GM19452 (cell line): ENCODE results near the gene SPCS3.
"Not testable (repeated sequence)": the region's sequence is repeated elsewhere in the genome, so short reads cannot be mapped to it uniquely, and the experiment has no call there.

Source experiments
- ATAC-seq: cut with Tn5 transposase; IDR thresholded peaks from one replicate; pipeline ENCODE4 v1.9.1; 2021; ENCODE audit not compliant: unreplicated experiment

The SPCS3 gene

DNA sequence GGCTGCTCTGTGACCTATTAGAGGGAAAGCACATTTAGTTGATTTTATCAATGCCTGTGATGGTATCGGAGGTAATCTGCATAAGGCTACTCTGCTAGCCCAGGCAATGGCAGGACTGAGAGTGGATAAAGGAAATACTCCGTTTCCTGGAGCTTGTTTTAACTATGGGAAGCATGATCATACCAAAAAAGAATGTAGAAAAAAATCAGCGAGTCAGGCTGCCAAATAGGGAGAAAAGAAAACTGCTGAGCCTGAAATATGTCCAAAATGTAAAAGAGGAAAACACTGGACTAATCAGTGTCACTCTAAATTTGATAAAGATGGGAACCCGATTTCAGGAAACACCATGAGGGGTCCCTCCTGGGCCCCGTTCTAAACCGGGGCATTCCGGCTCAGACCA lies 25.6 kb downstream of the SPCS3 start:
- ATAC-seq, result not testable (repeated sequence)

- ATAC-seq, result not testable (repeated sequence)
Observed at GRCh38 chr4:176346836-176347235, 27.1 kb downstream of the SPCS3 start.

DNA sequence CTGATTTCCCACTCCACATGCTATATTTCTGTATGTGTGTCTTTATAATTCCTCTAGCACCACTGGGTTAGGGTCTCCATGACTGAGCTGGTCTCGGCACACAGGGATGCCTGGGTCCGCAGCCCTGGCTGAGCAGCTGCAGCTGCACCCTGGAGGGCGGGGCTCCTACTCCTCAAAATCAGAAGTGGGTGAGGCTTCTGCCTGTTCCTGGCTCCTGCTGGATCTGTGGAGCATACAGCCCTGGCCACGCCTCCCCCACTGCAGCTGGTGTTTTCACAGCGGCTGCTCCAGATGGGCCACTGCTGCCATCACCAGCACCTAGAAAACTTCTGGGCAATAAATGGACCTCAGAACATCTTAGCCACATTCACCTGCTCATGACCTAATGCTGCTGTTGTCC lies 30.9 kb downstream of the SPCS3 start:
- ATAC-seq, result no peak

GRCh38 chr4:176354884-176355283 lies 35.1 kb downstream of the SPCS3 start:
- no peak for ATAC-seq

DNA sequence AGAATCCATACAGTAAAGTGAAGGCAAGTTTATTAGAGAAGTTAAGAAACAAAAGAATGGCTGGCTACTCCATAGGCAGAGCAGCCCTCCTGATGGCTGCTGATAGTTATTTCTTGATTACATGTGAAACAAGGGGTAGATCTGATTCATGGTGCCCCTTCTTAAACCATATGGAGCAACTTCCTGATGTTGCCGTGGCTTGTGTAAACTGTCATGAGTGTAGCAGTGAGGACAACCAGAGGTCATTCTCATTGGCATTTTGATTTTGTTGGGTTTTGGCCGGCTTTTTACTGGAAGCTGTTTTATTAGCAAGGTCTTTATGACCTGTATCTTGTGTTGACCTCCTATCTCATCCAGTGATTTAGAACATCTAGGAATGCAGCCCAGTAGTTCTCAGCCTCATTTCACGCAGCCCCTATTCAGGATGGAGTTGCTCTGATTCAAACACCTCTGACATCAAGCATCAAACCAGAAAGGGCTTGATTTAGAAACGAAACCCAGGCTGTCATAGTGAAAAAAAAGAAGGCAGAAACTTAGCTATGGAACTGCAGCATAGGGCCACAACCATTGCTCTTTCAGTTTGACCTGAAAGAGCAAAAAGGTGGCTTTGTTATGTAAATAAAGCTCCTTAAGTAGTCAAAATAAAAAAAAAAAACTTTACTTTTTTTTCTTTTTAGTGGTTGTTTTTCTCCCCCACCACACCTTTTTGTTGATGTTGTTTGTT lies 37.8 kb downstream of the SPCS3 start:
- peak; percentile 96 for ATAC-seq

GRCh38 chr4:176358083-176358469 lies 38.3 kb downstream of the SPCS3 start:
- ATAC-seq, result no peak

GRCh38 chr4:176359590-176359989 lies 39.8 kb downstream of the SPCS3 start:
- ATAC-seq, result no peak

- no peak for ATAC-seq
Observed at GRCh38 chr4:176360446-176360845, 40.7 kb downstream of the SPCS3 start.

DNA sequence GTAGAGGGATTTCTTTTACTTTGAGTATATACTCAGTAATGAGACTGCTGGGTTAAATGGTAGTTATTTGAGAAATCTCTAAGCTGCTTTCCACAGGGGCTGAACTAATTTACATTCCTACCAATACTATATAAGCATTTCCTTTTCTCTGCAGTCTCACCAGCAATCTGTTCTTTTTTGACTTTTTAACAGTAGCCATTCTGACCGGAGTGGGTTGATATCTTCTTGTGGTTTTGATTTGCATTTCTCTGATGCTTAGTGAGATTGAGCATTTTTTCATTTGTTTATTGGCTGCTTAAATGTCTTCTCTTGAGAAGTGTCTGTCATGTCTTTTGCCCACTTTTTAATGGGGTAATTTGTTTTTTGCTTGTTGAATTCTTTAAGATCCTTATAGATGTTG lies 43.3 kb downstream of the SPCS3 start:
- ATAC-seq, result peak; percentile 80

GRCh38 chr4:176367771-176368465 lies 48.2 kb downstream of the SPCS3 start:
- no peak for ATAC-seq

GRCh38 chr4:176376032-176376614 lies 56.4 kb downstream of the SPCS3 start:
- ATAC-seq, result no peak

- peak; percentile 86 for ATAC-seq
Observed at GRCh38 chr4:176377780-176378179, 58.0 kb downstream of the SPCS3 start.

DNA sequence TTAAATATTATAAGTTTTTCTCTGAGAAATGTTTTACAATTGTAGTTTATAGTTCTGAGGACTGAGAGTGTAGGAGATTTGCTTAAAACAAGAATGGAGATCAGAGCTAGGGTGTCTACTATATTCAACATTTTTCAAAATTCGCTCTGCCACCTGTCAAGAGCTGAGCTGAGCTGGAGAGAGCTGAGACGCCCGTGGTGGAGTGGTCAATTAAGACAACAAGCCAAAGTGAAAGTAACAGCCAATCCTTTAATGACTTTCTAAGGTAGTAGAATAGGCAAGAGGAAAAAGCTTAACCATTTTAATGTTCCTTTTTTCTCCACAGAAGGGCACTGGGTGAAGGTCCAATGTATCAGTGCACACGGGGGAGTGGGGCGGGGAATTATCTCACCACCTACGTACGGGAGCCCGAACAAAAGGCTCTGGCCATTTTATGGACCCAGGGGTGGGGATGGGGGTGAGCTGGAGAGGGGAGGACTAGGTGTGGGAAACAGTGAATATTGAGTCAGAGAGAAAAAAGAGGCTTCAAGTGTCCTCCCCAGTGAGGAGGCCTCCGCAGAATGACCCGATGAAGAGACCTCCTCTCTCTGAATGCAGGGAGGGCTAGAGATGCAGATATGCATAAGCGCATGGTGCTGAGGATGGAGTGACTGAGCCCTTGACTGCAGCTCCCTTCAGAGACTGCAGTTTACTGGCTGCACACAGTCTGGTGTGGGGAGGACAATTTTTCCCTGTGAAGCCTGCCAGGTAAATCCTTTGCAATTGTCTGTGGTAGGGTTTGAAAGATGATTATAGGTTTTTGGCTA lies 60.8 kb downstream of the SPCS3 start:
- ATAC-seq, result no peak
